Activated CD8-positive, alpha-beta memory T cell treated with anti-CD3 and anti-CD28 coated beads for 36 hours (primary cell): Measurements from ENCODE around the gene FPR1. TPM values are rescaled to one million over a fixed set of nuclear protein-coding genes. Genes with fewer than 3 reads are reported as not detected.
"Not testable (repeated sequence)": the region's sequence is repeated elsewhere in the genome, so short reads cannot be mapped to it uniquely, and the experiment has no call there.

Experiments
- CTCF ChIA-PET: fragments of 350-600 bp; sonication (Branson Sonifier 250); formaldehyde crosslinking; loops from one replicate; lab custom pipeline; 2021; ENCODE audit warnings: antibody characterized with exemption; lab: Charles Lee
- POLR2A ChIA-PET: fragments of 350-600 bp; sonication (Branson Sonifier 250); formaldehyde crosslinking; loops from one replicate; lab custom pipeline; 2021; ENCODE audit warnings: antibody characterized with exemption; lab: Charles Lee
- total RNA-seq, 2 experiments: library from RNA; stranded (reverse); gene quantifications; one replicate each; pipeline ENCODE4 v1.2.3, GENCODE V29; 2021

The FPR1 gene
- total RNA-seq, 2 experiments from 2014 or later = not detected

DNA sequence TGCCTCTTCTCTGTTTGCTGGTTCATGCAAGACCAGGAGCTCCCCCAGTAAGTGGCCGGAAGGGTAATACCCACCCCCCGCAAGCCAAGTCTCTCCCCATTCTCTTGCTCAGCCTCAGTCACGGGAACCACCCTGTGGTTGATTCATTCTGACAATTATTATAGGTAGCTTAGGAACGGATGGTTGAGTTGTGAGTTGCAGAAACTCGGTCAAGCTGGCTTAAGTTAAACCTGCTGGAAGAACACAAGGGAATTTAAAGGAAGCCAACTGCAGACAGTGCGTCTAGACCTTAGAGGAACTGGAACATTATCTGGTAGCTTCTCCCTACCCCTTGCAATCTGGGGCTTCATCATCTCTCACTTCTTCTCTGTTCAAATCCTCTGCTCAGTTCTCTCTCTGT lies 8.9 kb downstream of the FPR1 start:
- ChIA-PET POLR2A (no interaction called here), CTCF (interaction anchor here (0.6 kb wide), 1 partner anchor 1745 kb away, joined by 3 read pairs; no protein-coding TSS in a partner anchor)

DNA sequence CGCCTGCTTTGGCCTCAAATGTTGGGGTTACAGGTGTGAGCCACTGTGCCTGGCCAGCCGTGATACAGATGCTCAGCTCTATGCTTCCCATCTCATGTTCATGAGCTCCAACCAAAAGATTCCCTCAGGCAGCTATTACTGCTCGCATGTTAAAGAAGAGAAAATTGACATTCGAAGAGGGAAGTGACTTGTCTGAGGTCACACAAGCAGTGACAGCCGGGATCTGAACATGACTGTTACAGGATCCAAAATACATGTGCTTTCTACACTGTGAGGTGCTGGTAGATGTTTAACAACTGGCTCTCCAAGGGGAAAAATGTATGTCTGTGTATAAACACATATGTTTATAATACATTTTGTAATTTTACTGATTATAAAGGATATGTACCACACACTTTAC lies 11.3 kb downstream of the FPR1 start:
- CTCF ChIA-PET = no interaction called here

DNA sequence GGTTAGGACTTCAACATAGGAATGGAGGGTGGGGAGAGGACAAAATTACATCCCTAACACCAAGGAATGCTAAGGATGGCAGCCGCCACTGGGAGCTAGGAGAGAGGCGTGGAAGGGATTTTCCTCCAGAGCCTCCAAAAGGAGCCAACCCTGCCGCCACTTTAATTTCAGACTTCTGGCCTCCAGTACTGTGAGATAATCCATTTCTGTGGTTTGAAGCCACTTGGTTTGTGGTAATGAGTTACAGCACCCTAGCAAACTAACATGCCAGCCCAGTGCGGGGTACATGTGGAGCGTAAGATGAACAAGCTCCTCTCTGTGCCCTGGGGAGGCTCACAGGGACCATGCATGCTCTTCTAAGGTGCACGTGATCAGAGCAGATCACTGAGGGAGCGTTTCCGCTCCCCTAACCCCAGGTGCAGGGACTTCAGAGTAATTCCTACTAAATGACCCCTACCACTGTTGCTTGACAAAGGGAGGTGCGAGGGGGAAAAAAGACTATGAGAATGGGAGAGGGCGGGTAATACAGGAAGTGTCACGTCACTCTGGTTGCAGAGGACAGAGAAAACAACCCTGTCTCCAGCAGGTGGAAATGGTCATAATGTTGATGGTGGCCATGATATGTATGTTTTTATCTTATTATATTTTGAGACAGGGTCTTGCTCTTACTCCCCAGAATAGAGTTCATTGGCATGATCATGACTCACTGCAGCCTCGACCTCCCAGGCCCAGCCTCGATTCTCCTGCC lies 12.0 kb downstream of the FPR1 start:
- ChIA-PET CTCF (no interaction called here), POLR2A (no interaction called here)

More for the DNA sequence above, 11.3 kb downstream of the FPR1 start:
- POLR2A ChIA-PET = no interaction called here

DNA sequence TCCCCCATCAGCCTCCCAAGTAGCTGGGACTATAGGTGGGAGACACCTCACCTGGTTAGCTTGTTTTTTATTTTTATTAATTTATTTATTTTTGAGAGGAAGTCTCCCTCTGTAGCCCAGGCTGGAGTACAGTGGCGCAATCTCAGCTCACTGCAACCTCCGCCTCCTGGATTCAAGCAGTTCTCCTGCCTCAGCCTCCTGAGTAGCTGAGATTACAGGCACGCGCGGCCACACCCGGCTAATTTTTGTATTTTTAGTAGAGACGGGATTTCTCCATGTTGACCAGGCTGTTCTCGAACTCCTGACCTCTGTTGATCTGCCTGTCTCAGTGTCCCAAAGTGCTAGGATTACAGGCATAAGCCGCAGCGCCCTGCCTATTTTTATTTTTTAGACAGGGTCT lies 13.2 kb downstream of the FPR1 start:
- CTCF ChIA-PET, POLR2A ChIA-PET: not testable (repeated sequence)

DNA sequence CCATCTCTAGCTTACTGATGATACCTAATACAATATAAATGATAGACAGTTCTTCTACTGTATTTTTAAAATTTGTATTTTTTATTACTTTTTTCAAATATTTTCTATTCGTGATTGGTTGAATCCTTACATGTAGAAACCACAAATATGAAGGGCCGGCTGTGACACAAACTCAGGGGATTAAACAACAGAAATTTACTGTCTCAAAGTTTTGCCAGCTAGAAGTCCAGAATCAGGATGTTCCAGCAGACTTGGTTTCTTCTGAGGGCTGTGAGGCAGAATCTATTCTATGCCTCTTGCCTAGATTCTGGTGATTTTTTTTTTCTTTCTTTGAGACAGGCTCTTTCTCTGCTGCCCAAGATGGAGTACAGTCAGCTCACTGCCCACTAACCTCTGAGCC lies 13.8 kb downstream of the FPR1 start:
- CTCF ChIA-PET = no interaction called here
- POLR2A ChIA-PET = no interaction called here

DNA sequence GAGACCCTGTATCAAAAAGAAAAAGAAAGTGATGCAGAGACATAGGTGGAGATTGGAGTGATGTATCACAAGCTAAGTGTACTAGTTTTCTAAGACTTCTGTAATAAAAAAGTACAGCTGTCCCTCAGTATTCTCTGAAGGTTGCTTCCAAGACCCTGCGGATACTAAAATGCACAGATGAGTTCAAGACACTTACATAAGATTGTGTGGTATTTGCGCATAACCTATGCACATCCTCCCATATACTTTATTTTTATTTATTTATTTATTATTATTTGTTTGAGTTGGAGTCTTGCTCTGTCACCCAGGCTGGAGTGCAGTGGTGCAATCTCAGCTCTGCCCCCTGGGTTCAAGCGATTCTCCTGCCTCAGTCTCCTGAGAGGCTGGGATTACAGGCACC lies 14.3 kb downstream of the FPR1 start:
- POLR2A ChIA-PET = no interaction called here
- CTCF ChIA-PET = no interaction called here

DNA sequence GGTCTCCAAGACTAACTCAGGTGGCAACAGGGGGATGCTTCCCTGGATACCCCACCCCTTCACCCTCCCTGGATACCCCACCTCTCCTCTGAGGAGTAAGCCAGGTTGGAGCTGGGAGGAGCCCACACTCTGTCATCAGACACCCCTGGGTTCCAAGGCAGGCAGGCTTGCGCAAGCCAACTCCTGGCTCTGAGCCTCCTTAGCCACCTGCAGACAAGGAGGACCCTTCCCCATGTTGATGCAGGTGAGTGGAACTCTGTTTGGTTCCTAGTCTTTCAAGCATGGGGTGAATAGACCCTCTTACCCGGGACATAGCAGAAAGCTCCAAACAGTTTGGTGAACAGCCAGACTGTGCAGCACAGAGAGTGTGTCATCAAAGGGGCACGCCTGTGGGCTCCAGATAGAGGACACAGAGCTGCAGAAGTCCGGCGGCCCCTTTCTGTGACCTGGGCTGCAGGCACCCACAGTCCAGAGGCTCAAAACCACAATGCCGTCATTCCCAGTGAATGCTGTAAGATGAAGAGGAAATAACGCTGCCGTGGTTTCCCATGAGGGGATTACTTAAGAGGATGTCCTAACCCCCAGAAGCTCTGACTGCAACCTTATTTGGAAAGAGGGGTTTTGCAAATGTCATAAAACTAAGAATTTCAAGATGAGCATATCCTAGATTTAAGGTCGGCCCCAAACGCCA lies 15.8 kb downstream of the FPR1 start:
- POLR2A ChIA-PET = no interaction called here
- CTCF ChIA-PET = no interaction called here

DNA sequence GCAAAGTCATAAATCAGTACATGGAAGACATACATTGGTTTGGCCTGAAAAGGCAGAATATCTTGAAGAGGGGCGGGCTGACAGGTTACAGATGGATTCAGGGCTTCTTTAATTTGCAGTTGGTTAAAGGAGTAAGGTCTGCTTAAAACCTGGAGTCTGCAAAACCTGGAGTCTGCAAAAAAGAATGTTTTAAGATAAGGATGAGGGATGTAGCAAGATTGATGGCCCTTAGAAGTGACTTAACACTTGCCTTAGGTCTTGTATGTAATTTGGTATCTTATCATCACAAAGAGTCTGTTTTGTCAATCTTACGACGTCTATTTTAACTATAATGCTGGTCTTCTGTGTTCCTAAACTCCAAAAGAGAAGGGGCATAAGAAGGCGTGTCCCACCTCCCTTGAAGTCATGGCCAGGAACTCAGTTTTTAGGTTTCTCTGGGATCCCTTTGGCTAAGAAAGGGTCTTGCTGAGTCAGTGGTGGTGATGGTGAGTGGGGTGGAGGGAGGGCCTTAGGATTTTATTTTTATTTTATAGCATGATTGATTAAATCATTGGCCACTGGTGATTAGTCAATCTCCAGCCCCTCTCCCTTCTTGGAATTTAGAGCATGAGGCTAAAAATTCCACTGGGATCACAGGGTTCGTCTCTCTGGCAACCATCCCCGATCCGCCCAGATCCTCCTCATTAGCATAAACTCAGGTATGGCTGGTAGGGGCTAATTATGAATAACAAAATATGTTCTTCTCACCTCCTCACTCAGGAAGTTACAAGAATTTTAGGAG lies 17.7 kb downstream of the FPR1 start:
- ChIA-PET POLR2A (no interaction called here), CTCF (no interaction called here)

DNA sequence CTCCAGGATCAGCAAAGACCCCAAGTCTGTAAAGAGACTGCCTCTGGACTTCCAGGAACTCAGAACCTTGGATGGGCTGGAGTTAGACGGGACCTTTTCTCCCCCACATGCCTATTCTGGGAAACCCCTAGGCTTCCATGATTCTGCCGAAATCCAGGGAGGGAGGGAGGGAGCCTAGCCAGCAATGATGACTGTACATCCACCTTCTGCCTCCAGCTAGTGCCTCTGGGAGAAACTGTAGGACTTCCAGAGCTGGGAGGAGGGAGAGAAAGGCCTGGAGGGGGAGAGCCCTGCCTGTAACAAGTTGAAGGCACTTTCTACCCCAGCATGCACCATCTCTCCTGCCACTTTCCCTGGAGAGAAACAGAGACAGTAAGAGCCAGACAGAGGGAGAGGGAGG lies 21.9 kb downstream of the FPR1 start:
- POLR2A ChIA-PET = no interaction called here
- CTCF ChIA-PET = no interaction called here

DNA sequence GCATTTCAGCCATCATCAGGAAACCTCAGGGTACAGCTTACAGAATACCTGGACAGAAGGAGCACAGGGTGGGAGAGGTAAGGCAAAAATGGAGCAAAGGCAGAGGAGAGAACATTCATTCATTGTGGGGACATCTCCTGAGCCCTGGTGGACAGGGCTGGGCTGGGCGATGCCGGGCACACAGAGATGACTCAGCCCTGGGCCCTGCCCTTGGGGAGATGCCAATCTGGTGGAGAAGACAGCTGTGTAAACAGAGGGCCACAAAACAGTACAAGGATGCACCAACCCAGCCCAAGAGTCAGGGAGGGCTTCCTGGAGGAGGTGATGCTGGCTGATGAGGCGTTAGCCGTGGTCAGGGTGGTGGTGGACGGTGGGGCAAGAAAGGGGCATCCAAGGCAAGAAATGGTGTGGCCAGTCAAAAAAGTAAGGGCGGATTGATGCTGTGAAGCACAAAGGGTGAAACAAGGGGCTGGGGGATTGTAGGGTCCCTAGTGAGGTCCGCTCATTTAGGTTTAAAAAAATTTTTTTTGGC lies 24.3 kb downstream of the FPR1 start:
- CTCF ChIA-PET = no interaction called here

DNA sequence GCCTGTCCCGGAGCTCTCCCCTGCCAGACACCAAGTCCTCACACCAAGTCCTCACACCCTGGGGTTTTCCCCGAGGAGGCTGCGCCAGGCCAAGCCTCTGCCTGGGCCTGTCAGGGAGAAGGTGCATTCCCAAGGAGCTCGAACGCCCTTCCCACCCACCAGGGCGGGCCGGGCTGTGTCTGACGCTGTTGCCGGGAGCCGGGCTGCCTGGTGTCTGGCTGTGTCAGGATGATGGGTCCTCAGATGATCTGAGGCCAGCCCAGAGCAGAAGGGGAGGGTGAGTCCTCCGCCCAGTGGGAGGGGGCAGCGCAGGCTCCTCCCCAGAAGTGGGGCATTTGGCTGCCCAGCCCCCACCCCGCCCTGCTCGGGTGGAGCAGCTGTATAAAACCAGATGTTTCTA lies 25.6 kb downstream of the FPR1 start:
- CTCF ChIA-PET = no interaction called here
- POLR2A ChIA-PET = no interaction called here

More for the DNA sequence above, 24.3 kb downstream of the FPR1 start:
- POLR2A ChIA-PET = no interaction called here

DNA sequence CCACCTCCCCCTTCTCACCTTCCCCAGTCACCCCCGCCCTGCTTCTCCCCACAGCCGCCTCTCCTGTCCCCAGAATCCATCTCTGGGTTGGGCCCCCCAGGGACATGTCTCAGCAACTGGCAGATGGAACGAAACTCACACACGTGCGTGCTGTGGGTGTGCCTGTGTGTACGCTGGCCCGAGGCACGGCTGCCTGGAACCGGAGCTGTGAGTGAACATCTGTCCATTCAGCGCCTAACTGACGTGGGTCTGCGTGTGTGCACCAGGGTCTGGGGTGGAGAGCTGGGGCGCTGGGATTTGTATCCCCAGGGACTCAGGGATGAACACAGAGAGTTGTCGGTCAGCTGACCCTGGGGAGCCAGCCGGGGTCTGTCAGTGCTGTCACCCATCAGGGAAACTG lies 27.1 kb downstream of the FPR1 start:
- POLR2A ChIA-PET = no interaction called here
- CTCF ChIA-PET = no interaction called here

DNA sequence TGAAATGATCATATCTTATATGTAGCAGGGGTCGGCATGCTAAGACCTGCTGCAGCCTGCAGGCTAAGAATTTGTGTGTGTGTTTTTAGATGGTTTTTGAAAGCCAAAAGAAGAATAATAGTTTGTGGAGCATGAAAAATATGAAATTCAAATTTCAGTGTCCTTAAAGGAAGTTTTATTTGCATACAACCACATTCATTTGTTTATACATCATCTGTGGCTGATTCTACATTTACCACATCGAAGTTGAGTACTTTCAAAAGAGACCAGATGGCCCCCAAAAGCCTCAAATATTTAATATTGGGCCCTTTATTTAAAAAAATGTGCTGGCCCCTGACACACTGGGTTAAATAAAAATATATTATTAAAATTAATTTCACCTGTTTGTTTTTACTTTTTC lies 29.2 kb downstream of the FPR1 start:
- ChIA-PET CTCF (no interaction called here), POLR2A (no interaction called here)

DNA sequence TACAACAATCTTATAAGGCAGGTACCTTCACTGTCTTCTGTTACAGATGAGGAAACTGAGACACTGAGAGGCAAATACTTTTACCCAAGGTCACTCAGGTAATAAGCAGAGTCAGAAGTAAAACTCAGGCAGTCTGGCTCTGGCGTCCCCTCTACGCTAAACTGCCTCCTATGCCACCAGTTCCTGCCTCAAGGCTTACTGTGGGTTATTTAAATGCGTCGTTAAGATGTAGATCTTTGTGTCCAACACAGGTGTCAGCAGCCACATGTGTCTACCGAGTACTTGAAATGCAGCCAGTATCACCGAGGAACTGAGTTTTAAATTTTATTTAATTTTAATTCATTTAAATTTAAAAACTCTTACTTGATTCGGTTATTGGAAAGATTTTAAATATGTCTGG lies 29.8 kb downstream of the FPR1 start:
- POLR2A ChIA-PET = no interaction called here

DNA sequence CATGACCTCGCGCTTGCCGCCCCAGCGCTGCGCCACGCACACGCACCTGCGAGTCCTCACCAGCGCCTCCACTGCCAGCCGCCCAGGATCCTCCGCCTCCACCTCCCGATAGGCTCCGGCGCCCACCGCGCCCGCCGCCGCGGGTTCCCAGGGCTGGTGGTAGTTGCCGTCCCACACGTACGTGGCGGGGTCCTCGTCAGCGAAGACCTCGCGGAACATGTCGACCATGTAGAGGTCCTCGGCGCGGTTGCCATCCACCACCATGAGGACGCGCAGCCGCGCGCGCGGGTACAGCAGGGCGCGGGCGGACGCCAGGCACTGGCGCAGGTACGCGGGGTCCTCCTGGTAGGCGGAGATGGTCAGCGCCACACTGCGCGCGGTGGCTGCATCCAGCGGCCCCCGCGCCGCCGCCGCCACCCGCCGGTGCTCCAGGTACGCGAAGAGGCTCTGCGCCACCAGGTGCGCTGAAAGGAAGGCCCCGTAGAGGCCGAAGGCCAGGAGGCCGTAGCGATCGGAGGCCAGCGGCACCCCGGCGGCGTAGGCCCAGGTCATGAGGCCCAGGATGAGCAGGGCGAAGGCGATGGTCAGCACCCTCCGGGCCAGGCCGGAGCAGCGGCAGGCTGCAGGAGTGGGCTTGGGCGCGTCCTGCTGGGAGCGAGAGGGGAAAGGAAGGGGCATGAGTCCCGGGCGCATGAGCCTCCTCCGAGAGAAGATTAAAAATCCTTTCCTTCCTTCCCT lies 32.3 kb downstream of the FPR1 start:
- ChIA-PET CTCF (no interaction called here), POLR2A (no interaction called here)

More for the DNA sequence above, 29.8 kb downstream of the FPR1 start:
- CTCF ChIA-PET = no interaction called here

DNA sequence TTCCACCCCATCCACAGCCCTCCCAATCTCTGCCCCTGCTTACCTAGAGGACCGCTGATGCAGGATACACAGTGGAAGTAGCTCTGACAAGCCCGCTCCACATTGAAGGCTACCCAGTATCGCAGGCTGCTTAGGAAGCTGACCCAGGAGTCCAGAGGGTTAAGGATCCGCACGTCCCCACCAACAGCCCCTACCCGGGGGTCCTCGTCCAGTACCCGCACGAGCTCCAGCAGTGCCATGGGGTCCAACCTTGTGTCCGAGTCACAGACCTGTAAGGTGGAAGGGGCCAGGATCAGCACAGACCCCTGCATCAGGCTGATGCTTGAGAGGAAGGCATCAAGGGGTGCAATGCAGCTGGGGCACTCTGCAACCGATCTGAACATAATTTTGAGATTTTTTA lies 34.8 kb downstream of the FPR1 start:
- ChIA-PET POLR2A (no interaction called here), CTCF (no interaction called here)

DNA sequence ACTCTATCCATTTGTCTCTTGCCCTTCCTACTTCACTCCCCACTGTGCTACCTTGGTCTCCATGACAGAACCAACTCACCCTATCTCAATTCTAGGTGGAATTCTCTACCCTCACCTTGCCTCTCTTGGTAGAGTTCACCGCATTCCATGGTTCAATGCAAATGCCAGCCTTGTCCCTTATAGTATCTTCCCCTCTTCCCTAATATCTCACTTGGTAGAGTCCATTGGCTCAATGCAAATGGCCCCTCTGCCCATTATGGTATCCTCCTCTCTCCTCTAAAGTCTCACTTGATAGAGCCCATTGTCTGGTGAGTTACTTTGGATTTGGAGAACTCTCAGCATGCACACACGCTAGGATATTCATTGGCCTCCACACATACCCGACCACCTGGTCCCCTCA lies 35.8 kb downstream of the FPR1 start:
- CTCF ChIA-PET = no interaction called here
- POLR2A ChIA-PET = no interaction called here

DNA sequence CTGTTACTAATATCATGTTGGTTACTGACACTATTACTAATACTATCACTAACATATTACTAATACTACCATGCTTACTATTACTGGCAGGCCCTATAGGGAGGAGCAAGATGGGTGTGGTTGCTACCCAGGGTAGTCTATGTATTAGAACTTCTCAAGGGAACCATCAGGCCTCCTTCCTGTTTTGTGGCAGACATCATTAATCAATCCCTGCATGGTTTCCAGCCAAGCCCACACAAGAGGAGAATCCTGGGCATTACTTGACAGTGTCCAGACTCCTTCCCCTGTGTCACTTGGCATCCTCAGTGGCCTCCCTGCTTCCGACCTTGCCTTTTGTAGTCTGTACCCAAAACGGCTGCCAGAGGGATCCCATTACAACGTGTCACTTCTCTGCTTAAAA lies 36.8 kb downstream of the FPR1 start:
- CTCF ChIA-PET = no interaction called here
- POLR2A ChIA-PET = interaction anchor here (0.7 kb wide), 1 partner anchor 610 kb away, joined by 6 read pairs; no protein-coding TSS in a partner anchor
